Occipital lobe (tissue), 2 donors: ENCODE results near the gene ELK1. TPM values are rescaled to one million over a fixed set of nuclear protein-coding genes. Genes with fewer than 3 reads are reported as not detected.
"Not testable (repeated sequence)": the region's sequence is repeated elsewhere in the genome, so short reads cannot be mapped to it uniquely, and the experiment has no call there.

ENCODE experiments used
- DNase-seq: peaks from one replicate; lab custom pipeline; 2025; lab: John Stamatoyannopoulos, UW
- total RNA-seq: library from RNA; depleted of rRNA; stranded (reverse); fragments of >200 nt; gene quantifications from one replicate; pipeline ENCODE4 v1.2.3, GENCODE V29; 2014

The ELK1 gene
- total RNA-seq, result 14.8 TPM

- peak; percentile 96 for DNase-seq
These were observed at the start of gene ELK1 for GRCh38 chrX:47650164-47651042. Gene ELK1, minus strand, starts transcription at chrX:47650563. Its CDS starts 9,122 bp downstream, at chrX:47641441.

- no peak for DNase-seq
These were observed 46.8 kb upstream of the ELK1 start for GRCh38 chrX:47697181-47697580.

- DNase-seq, result no peak
These were observed 39.8 kb upstream of the ELK1 start for GRCh38 chrX:47690175-47690574.

GRCh38 chrX:47687263-47687662 lies 36.9 kb upstream of the ELK1 start:
- no peak for DNase-seq

GRCh38 chrX:47683829-47684205 lies 33.5 kb upstream of the ELK1 start:
- no peak for DNase-seq

- DNase-seq, result no peak
These were observed 32.9 kb upstream of the ELK1 start for GRCh38 chrX:47683184-47683828.

- not testable (repeated sequence) for DNase-seq
These were observed 25.8 kb upstream of the ELK1 start for GRCh38 chrX:47675959-47676859.

- no peak for DNase-seq
These were observed 24.4 kb upstream of the ELK1 start for GRCh38 chrX:47674776-47675175.

- DNase-seq, result not testable (repeated sequence)
These were observed 15.4 kb upstream of the ELK1 start for GRCh38 chrX:47665797-47666196.

GRCh38 chrX:47664737-47665136 lies 14.4 kb upstream of the ELK1 start:
- DNase-seq, result no peak

GRCh38 chrX:47662144-47662657 lies 11.8 kb upstream of the ELK1 start:
- DNase-seq, result no peak

- no peak for DNase-seq
These were observed 11.2 kb upstream of the ELK1 start for GRCh38 chrX:47661539-47661938.

- no peak for DNase-seq
These were observed 9.0 kb upstream of the ELK1 start for GRCh38 chrX:47659421-47659726.

- DNase-seq, result peak; percentile 81
These were observed 8.5 kb upstream of the ELK1 start, which contains the start of gene UXT for GRCh38 chrX:47658684-47659420. Gene UXT, minus strand, starts transcription at chrX:47659180. Its CDS starts 253 bp downstream, at chrX:47658927.

- no peak for DNase-seq
These were observed 7.9 kb upstream of the ELK1 start for GRCh38 chrX:47658301-47658683.

GRCh38 chrX:47651043-47651905 lies 911 bp upstream of the ELK1 start:
- DNase-seq, result no peak

GRCh38 chrX:47649781-47650163 lies 591 bp downstream of the ELK1 start:
- DNase-seq, result no peak

- no peak for DNase-seq
These were observed 1.1 kb downstream of the ELK1 start for GRCh38 chrX:47649271-47649670.

- no peak for DNase-seq
These were observed 2.0 kb downstream of the ELK1 start for GRCh38 chrX:47648376-47648775.

GRCh38 chrX:47646636-47647035 lies 3.7 kb downstream of the ELK1 start:
- DNase-seq, result no peak
